Measurements from ENCODE around the gene ANKLE1.

DNA sequence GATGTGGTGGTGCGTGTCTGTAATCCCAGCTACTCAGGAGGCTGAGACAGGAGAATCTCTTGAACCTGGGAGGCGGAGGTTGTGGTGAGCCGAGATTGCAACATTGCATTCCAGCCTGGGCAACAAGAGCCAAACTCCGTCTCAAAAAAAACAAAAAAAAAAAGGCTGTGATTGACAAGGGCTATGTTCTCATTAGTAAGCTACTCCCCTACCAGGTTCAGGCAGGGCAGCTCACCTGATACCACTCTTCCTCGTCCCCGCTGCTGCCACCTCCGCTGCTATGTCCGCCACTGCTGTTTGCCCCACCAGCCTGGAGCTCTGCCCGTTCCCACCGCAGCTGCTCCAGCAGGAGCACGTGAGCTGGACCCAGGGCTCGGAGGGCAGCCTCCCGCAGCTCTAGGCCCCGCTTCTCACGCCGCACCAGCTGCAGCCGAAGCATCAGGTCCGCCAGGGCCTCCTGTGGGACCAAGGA, 26.5 kb upstream of the ANKLE1 start:
- TF ChIP-seq, protein P1, sequence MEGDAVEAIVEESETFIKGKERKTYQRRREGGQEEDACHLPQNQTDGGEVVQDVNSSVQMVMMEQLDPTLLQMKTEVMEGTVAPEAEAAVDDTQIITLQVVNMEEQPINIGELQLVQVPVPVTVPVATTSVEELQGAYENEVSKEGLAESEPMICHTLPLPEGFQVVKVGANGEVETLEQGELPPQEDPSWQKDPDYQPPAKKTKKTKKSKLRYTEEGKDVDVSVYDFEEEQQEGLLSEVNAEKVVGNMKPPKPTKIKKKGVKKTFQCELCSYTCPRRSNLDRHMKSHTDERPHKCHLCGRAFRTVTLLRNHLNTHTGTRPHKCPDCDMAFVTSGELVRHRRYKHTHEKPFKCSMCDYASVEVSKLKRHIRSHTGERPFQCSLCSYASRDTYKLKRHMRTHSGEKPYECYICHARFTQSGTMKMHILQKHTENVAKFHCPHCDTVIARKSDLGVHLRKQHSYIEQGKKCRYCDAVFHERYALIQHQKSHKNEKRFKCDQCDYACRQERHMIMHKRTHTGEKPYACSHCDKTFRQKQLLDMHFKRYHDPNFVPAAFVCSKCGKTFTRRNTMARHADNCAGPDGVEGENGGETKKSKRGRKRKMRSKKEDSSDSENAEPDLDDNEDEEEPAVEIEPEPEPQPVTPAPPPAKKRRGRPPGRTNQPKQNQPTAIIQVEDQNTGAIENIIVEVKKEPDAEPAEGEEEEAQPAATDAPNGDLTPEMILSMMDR (IDR thresholded peaks at IDR 0.05 in 8 of 11, conservative IDR thresholded peaks at IDR 0.05 in 3 of 11), result no peak
- TF ChIP-seq POLR2AphosphoS5 (IDR thresholded peaks at IDR 0.05) (no peak), POLR2A (IDR thresholded peaks at IDR 0.05) (no peak)

All from spleen (tissue), 7 donors.